ENCODE measurements around the gene OR52E5. TPM values are rescaled to one million over a fixed set of nuclear protein-coding genes. Genes with fewer than 3 reads are reported as not detected.

Gene OR52E5
- total RNA-seq, 1 experiment from 2014 or later: not detected

DNA sequence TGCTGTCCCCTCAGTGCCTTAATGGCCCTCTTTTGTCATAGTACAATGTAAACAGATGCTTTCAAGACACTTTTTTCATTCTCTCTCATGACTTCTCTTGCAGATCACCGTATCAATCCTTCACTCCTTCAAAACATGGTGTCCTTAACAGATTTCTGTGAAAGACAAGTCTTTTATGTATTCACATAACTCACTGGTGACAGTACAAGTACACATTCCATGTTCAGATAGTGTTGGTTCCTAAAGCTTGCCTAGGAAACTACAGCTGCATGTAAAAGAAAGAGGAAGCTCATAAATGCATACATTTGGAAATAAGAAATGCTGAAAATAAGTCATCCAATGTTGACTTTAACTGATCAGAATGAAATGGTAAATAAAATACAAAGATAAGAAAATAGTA lies 46.3 kb upstream of the OR52E5 start:
- Histone ChIP-seq H3K9ac (ENCODE audit: low read length) (no peak overlapping the region), H3K4me1 (ENCODE audit: control insufficient read depth in 1 of 2, insufficient read depth in 2 of 2, low read length in 2 of 2) (no peaks in the 10 kb centered on the region), H3K4me2 (ENCODE audit: low read length) (no peak overlapping the region), H3K27me3 (ENCODE audit: insufficient read depth, low read length) (peaks cover 16% of the 10 kb centered on the region), H3K9me2 (ENCODE audit: insufficient read depth) (no peaks in the 10 kb centered on the region), H3K36me3 (ENCODE audit: control insufficient read depth in 1 of 2, insufficient read depth in 2 of 2, low read length in 2 of 2) (no peaks in the 10 kb centered on the region), H3K27ac (ENCODE audit: low read depth, low read length) (no peak overlapping the region), H2AFZ (ENCODE audit: low read depth, low read length, poor library complexity, severe bottlenecking) (no peak overlapping the region), H4K20me1 (ENCODE audit: insufficient read depth) (no peaks in the 10 kb centered on the region), H3K4me3 (replicated peaks in 1 of 2; ENCODE audit: low read depth in 1 of 2, low read length in 2 of 2) (no peak overlapping the region), H3K9me3 (ENCODE audit: control insufficient read depth in 1 of 2, insufficient read depth in 1 of 2, low read depth in 1 of 2, low read length in 2 of 2) (no peaks in the 10 kb centered on the region), H3K79me2 (ENCODE audit: insufficient read depth, low read length) (no peaks in the 10 kb centered on the region)
- ATAC-seq (no peak), DNase-seq (ENCODE audit: low read depth, low spot score) (no peak)
- POLR2A ChIA-PET: no interaction called here
- BruUV-seq (replicated peaks): no TSS peak
- CTCF ChIA-PET: no interaction called here
- TF ChIP-seq, protein P1, sequence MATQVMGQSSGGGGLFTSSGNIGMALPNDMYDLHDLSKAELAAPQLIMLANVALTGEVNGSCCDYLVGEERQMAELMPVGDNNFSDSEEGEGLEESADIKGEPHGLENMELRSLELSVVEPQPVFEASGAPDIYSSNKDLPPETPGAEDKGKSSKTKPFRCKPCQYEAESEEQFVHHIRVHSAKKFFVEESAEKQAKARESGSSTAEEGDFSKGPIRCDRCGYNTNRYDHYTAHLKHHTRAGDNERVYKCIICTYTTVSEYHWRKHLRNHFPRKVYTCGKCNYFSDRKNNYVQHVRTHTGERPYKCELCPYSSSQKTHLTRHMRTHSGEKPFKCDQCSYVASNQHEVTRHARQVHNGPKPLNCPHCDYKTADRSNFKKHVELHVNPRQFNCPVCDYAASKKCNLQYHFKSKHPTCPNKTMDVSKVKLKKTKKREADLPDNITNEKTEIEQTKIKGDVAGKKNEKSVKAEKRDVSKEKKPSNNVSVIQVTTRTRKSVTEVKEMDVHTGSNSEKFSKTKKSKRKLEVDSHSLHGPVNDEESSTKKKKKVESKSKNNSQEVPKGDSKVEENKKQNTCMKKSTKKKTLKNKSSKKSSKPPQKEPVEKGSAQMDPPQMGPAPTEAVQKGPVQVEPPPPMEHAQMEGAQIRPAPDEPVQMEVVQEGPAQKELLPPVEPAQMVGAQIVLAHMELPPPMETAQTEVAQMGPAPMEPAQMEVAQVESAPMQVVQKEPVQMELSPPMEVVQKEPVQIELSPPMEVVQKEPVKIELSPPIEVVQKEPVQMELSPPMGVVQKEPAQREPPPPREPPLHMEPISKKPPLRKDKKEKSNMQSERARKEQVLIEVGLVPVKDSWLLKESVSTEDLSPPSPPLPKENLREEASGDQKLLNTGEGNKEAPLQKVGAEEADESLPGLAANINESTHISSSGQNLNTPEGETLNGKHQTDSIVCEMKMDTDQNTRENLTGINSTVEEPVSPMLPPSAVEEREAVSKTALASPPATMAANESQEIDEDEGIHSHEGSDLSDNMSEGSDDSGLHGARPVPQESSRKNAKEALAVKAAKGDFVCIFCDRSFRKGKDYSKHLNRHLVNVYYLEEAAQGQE (IDR thresholded peaks at IDR 0.05; ENCODE audit: low read depth): no peak
- no peak for TF ChIP-seq YY1 (IDR thresholded peaks at IDR 0.05; ENCODE audit: extremely low read depth, insufficient replicate concordance, low read depth, low read length)
- TF ChIP-seq SRF (IDR thresholded peaks at IDR 0.05; ENCODE audit: low read depth): no peak
- TF ChIP-seq EGR1 (IDR thresholded peaks at IDR 0.05; ENCODE audit: low read depth): no peak
- TF ChIP-seq ZNF274 (IDR thresholded peaks at IDR 0.05; ENCODE audit: low read depth, low read length): no peak
- TF ChIP-seq, protein P2, sequence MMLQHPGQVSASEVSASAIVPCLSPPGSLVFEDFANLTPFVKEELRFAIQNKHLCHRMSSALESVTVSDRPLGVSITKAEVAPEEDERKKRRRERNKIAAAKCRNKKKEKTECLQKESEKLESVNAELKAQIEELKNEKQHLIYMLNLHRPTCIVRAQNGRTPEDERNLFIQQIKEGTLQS (IDR thresholded peaks at IDR 0.05): no peak
- no peak for TF ChIP-seq ELF1 (IDR thresholded peaks at IDR 0.05; ENCODE audit: borderline replicate concordance, low read depth)
- TF ChIP-seq, protein P3, sequence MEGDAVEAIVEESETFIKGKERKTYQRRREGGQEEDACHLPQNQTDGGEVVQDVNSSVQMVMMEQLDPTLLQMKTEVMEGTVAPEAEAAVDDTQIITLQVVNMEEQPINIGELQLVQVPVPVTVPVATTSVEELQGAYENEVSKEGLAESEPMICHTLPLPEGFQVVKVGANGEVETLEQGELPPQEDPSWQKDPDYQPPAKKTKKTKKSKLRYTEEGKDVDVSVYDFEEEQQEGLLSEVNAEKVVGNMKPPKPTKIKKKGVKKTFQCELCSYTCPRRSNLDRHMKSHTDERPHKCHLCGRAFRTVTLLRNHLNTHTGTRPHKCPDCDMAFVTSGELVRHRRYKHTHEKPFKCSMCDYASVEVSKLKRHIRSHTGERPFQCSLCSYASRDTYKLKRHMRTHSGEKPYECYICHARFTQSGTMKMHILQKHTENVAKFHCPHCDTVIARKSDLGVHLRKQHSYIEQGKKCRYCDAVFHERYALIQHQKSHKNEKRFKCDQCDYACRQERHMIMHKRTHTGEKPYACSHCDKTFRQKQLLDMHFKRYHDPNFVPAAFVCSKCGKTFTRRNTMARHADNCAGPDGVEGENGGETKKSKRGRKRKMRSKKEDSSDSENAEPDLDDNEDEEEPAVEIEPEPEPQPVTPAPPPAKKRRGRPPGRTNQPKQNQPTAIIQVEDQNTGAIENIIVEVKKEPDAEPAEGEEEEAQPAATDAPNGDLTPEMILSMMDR (IDR thresholded peaks at IDR 0.05 in 2 of 3, conservative IDR thresholded peaks at IDR 0.05 in 1 of 3; ENCODE audit: borderline replicate concordance in 1 of 3, insufficient read depth in 1 of 3, low read depth in 2 of 3, low read length in 2 of 3): no peak
- TF ChIP-seq, protein P4, sequence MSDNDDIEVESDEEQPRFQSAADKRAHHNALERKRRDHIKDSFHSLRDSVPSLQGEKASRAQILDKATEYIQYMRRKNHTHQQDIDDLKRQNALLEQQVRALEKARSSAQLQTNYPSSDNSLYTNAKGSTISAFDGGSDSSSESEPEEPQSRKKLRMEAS (IDR thresholded peaks at IDR 0.05): no peak
- RAD21 ChIA-PET (ENCODE audit: low non-redundant PET in 1 of 2, low total read pairs in 2 of 2, uncharacterized antibody in 2 of 2, unreplicated experiment in 2 of 2): no interaction called here
- intact Hi-C loops (cut with micrococcal nuclease): no loop called here

Measured in HCT116 (cell line).